HG02852 (cell line): ENCODE results near the gene TNNT1.
A peak's percentile ranks its signal among the peaks of the same experiment; 100 is the strongest.
"Not testable (repeated sequence)": the region's sequence is repeated elsewhere in the genome, so short reads cannot be mapped to it uniquely, and the experiment has no call there.

ENCODE experiments used
- ATAC-seq: cut with Tn5 transposase; IDR thresholded peaks from one replicate; pipeline ENCODE4 v1.9.1; 2021; ENCODE audit warnings: mild to moderate bottlenecking, moderate library complexity; ENCODE audit not compliant: unreplicated experiment

Gene TNNT1

DNA sequence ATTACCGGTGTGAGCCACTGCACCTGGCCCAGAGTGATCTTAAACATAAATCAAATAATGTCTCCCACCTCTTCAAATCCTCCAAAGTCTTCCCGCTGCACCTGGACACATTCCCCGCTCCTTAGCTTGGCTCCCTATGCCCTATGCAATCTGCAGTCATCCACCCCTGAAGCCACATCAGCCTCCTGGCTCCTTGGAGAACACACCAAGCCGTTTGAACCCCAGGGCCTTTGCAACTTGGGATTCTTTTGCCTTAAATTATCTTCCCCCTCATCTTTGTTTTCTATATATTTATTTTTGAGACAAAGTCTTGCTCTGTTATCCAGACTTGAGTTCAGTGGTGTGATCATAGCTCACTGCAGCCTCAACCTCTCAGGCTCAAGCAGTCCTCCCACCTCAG lies 20.1 kb upstream of the TNNT1 start:
- ATAC-seq, result no peak

DNA sequence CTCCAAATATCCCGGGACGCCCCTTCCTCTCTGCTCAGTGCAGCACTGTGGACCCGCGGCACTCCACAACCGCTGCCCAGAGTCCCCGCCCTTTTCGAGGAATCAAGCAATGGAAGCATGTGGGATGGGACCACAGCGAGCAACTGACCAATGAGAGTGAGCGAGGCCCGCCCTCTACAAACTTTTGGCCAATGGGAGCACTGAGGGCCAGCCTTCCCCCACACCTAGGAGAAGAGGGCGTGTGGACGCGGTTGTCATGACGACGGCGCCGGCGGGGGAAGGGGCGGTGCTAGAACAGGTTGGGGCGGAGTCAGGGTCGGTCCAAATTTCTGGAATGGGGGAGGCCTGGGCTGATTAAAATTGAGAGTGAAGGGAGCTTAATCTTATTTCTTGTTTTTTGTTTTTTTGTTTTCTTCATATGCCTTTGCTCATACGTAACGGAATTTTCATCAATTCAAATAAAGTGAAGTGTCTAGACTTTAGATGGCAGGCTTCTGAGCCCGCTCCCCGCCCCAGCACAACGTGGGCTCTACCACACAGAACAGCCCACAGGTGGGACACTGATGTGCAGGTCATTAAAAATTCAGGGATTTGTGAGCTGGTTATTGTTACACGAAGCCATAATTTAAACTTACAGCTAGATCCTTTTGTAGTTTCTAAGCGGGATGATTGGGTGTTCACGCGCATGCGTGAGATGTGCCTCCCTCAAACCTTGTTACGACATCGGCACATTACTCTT lies 17.7 kb upstream of the TNNT1 start, which contains the start of gene DNAAF3:
Gene DNAAF3, minus strand, starts transcription at position 84 of the 739 bp plus-strand sequence. CDS start 200 bp downstream, outside the sequence.
- ATAC-seq, result peak; percentile 61

DNA sequence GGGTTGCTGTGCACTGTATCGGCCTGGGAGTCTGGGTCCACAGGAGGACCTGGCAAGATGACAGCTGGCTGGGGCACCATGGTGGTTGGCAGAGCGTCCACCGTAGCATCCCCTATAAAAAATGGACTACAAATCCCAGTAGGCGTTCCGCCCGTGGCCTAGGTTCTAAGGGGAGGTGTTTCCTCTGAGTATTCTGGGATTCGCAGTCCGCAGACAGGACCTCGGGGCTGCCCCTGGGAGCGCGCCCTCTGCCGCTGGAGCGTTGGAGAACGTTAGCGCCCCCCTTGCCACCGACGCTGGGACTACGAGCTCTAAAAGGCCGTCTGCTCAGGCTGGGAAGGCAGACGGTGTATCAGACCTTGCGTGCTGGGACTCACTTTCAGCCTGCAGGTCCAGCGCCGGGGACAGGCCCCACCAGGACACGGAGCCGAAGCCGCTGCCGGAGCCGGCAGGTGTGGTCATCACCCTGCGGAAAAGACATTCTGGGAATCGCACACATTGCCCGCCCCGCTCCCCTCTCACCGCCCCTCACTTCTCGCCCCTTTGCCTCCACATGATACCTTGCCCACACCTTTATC lies 17.0 kb upstream of the TNNT1 start:
- ATAC-seq, result no peak

DNA sequence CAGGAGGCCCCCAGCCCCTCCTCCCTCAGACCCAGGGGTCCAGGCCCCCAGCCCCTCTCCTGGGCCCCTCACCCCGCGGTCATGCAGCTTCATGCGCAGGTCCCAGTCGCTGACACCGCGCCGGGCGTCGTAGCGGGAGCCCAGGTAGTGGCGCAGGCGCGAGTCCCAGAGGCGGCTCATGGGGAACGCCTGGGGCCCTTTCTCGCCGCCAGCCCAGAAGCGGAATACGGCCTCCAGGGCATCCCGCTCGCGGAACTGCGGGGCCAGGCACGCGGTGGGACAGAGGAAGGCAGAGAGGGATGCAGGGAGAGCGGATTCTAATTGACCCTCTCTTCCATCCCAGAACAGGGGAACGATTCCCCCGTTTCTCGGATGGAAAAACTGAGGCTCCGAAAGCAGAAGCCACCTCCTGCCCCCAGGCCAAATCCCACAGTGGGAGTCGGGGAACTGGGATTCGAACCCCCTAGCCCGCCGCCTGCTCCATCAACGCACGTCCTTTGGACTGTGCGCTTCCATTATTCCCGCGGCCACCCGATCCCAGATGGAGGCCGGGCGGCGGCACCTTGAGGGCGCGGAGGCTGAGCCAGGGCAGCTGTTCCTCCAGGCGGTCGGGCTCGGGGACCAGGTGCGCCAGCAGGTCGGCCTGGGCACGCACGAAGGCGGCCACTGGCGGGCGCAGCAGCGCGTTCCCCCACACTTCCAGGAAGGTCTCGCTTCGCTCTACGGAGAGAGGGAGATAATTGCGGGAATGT lies 12.7 kb upstream of the TNNT1 start:
- ATAC-seq, result no peak

DNA sequence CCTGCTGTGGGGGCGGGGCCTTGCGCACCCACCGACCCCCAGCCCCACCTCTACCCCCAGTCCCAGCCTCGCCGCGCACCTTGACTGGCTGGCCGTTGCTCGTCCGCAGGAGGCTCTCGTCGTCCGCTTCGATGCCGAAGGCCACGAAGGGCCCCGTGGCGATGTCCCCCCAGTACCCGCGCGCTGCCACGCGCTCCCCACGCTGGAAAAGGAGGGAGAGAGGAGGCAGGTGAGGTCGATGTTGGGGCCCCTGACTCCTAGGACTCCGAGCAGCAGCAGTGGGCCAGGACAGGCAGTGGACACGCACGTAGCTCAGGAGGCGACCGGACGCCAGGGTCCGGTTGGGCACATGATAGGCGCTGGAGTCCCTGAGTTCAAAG lies 12.0 kb upstream of the TNNT1 start:
- no peak for ATAC-seq

DNA sequence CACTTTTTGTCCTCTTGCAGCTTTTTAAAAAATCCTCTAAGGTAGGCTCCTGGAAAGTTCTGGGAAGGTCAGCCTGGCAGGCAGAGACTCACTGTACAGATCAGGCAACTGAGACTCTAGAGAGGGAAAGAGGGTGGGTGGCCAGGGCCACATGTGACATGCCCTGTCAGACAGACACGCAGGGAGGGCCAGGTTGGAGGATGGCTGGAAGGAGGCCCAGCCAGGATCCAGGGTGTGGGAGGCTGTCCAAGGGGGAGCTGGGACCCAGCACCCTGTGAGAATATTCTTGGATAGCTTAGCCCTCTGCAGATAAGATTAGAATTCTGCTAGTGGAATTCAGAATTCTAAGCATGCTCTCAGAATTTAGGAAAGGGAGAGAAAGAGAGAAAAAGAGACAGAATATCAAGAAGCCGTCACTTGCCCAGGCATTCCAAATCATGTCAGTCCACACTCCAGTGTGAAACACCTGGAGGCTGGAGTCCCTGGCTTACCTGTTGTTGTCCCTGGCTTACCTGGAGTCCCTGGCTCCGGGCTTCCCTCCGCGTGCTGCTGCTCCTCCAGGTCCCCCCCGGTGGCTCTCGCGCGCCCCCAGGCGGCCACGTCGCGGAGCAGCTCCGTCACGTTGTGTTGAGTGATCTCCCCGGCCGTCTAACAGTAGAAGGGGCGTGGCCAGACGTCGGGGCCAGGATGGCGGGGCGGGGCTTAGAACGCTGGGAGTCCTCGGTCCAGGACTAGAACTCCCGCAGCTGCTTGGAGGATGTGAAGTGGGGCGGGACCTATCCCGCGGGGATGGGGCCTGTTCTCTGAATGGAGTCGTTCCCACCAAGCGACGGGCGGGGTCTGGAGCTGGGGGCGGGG lies 11.4 kb upstream of the TNNT1 start:
- no peak for ATAC-seq

DNA sequence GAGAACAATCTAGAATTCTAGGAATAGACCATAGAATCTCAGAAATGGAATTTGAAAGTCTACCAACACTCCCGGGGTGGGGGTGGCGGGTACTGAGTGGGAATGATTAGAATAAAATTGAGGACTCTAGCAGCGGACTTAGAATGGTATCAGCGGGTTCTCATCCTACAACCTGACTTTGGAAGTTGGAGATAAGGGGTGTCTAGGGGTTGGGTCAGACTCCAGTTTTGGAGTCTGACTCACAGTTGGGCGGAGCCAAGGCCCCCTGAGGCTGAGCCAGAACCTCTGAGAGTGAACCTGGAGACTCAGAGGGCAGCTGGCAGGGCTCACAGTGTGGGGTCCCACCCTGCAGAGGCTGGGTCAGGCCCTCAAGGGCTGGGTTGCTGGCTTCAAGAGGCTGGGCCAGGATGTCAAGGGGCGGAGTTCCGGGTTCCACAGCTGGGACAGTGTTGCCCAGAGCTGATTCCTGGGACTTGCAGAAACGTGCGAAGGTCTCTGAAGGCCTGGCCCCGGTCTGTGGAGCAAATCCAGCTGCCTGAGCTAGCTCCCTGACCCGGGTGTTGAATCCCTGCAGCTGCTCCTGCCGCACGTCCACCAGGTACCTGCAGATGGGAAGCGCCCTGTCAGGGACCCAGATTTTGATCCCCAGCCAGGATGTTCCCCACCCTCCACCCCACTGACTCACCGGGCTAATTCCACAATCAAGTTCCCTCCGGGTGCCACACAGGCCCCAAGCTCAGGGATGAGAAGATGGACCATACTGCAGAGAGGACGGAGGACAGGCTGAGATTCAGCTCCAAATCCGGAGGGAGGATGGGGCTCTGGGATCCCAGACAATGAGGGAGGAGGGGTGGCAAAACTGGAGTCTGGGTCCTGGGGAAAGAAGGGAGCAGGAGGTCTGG lies 10.1 kb upstream of the TNNT1 start:
- no peak for ATAC-seq

DNA sequence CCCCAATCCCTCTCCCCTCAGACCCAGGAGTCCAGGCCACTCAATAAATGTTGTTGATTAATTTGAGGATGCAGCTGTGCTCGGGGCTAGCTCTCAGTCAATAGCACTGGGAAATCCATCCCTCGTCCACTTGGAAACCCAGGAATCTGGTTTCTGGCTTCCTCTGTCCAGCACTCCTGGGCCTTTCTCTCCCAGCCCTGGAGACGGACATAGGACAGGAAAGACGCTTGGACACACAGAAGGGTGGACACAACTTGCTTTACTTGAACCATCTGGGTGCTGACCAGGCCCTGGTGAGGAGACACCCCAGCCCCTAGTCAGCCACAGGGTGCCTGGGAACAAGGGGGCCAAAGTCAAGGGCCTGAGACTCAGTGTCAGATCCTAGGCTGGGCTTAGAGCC lies 9.4 kb upstream of the TNNT1 start:
- no peak for ATAC-seq

DNA sequence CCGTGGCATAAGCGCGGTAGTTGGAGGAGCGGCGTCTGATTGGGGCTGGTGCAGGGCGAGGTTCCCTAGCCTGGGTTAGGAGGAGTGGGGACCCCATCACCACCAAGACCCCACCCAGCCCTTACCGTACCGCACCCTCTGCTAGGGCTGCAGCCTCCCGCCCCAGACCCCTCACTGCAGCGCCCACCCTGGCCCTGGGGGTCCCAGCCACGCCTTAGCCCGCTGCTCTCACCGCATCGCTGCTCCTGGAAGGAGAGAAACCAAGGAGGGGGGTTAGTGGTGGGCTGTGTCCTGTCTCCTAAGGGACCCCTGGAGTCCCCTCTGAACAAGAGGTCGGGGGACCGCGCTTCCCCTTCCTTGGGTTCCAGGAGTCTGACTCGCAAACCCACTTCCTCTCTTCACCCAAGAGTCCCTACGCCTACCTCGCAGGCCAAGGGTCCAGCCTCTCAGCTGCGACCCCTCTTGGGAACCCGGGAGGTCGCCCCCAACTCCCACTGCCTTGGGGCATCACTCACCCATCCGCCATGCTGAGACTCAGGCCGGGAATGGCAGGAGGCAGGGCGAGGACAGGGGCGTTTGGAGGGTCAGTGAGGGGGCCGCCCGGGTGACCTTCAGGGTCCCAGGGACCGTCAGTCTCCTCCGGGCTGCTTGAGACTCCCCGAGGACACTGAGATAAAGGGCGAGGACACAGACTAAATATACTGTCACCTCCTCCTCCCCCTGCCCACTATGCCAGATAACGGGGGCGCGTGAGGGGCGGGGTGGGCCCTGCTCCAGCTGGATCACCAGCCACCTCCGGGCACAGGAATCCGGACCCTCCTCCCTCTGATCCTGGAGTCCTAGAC lies 8.3 kb upstream of the TNNT1 start, which contains the start of gene TNNI3:
Gene TNNI3, minus strand, starts transcription at position 669 of the 845 bp plus-strand sequence. Its CDS starts 143 bp downstream, at position 526.
- ATAC-seq, result no peak

DNA sequence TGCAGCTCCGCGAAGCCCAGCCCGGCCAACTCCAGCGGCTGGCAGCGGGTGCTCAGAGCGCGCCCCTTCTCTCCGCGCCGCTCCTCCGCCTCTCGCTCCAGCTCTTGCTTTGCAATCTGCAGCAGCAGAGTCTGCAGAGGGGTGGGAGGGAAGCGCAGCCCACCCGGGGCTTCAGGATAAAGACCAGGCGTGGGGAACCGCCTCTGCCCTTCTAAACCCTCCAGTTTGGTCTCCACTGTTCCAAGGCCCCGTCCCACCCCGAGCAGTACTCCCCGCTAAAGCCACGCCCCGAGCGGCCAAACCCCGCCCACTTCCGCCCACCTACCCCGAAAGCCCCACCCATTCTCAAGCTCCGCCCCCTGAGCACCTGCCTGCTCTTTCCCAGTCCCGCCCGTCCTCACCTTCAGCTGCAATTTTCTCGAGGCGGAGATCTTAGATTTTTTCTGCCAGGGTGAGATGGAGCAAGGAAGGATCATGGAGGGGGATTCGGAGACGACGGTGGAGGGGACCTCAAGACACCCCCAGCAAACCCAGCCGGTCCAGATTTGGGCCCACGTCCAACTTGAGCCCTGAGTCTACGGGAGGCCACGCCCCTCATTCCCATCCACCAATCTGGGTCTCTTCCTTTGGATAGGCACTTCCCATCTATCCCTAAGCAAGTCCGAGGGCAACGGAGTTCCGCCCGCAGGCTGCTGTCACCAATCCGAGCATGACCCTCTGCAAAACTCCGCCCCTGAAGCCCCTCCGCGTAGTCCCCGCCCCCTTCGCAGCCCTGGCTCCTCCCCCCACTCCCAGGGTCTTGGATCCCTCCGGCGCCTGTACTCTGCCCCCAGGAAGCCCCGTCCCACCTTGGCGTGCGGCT lies 7.4 kb upstream of the TNNT1 start:
- ATAC-seq, result no peak

DNA sequence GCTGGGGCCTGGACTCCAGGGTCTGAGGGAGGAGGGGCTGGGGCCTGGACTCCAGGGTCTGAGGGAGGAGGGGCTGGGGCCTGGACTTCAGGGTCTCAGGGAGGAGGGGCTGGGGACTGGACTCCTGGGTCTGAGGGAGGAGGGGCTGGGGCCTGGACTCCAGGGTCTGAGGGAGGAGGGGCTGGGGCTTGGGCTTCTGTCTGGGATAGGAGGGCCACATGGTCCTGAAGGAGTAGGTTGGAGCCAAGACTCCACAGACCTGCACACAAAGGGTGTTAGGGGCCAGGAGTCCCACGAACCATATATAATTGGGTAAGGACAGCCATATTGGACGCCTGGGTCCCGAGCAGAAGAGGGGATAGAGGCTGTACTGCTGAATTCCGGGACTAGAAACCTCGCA lies 6.8 kb upstream of the TNNT1 start:
- ATAC-seq, result not testable (repeated sequence)

DNA sequence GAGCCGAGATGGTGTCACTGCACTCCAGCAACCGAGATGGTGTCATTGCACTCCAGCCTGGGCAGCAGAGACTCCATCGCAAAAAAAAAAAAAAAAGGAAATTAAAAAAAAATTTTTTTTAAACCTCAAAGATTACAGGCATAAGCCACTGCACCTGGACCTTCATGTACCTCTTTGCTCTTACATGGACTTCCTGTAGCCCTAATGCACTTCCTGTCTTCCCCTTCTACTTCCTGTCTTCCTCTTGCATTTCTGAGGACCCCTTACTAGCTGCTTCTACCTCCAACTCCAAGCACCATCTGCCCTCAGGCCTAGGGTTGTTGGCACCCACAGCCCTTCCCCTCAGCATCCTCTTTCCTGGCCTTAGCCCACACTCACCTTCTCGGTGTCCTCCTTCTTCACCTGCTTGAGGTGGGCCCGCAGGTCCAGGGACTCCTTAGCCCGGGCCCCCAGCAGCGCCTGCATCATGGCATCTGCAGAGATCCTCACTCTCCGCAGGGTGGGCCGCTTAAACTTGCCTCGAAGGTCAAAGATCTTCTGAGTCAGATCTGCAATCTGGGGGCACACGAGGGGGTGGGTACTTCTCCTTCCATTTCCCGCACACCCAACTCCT lies 4.8 kb upstream of the TNNT1 start:
- ATAC-seq, result no peak

DNA sequence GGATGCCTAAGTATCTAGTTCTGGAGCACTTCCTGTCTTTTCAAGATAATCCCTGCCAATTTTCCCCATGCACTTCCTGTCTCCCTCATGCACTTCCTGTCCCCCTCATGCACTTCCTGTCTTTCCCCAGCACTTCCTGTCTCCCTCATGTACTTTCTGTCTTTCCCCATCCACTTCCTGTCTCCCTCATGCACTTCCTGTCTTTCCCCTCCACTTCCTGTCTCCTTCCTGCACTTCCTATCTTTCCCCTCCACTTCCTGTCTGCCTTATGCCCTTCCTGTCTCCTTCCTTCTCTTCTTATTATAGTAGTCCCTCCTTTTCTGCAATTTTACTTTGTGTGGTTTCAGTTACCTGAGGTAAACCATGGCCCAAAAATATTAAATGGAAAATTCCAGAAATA lies 3.0 kb upstream of the TNNT1 start:
- ATAC-seq, result no peak

DNA sequence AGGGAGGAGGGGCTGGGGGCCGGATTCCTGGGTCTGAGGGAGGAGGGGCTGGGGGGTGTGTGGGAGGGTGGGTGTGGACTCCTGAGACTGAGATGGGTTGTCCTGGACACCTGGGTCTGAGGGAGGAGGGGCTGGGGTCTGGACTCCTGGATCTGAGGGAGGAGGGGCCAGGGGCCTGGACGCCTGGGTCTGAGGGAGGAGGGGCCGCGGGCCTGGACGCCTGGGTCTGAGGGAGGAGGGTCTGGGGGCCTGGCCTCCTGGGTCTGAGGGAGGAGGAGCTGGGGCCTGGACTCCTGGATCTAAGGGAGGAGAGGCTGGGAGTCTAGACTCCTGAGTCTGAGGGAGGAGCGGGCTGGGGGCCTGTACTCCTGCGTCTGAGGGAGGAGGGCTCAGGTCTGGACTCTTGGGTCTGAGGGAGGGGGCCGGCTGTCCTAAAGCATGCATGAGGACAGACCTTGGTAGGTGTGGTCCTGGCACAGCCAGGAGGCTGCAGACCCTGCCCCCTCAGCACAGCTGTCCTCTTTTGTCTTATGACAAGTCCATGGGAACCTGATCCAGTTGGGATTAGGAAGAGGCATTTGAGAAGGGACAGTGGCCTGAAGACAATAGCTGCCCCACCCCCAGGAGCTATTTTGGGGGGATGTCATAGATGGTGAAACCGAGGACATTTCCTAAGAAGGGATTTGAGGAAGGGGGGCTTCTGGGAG lies 1.3 kb downstream of the TNNT1 start:
- ATAC-seq, result no peak

DNA sequence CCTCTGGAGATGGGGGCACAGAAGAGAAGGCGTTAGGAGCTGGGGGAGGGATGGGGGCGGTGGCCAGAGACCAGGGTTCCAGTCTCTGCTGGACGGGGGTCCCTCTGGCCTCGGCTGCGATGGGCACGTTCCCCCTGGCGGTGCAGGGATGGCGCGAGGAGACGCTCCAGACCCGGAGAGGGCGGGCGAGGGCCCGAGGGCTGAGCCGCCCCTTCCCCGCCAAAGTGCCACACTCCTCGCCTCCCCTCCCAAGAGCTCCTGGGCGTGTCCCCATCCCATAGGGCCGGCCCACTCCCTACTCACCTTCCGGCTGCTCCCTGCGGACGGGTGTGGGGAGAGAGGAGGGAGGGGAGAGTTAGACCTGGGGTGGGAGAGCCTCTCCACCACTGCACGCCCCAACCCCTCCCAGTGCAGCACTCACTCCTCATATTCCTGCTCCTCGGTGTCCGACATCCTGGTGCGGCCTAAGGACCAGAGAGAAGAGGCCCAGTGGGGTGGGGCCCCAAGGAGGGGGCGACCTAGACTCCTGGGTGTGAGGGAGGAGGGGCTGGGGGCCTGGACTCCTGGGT lies 2.2 kb downstream of the TNNT1 start:
- no peak for ATAC-seq

DNA sequence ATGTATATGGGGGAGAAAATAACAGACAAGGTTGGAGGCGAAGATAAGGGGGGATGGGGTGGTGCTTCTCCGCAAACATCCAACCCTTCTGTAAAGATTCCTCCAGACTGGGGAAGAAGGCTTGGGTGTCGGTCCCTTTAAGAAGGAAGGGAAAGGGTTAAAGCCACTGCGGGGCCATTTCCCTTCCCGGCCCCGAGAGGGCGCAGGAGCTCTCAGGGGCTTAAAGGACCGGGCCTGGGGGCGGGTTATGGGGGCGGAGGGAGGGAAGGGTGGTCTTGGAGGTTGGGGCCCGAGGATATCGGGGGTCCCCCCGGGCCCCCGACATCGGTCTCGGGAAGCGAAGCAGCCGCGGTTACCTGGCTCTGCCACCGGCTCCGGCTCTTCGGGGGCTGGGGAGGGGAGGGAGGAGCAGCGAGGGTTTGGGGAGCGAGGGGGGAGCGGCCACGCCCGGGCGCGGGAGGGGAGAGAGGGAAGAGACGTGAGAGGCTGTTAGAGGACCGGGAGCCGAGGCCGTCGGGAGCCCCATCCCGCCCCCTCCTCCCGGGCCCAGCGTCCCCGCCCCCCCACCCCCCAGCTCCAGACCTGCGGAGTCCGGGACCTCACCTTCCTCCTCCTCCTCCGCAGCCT lies 2.8 kb downstream of the TNNT1 start:
- ATAC-seq, result no peak
